ENCODE measurements around the gene NFU1.

NFU1 gene

GRCh38 chr2:69386789-69387734 lies 50.2 kb downstream of the NFU1 start, which contains the start of gene GFPT1:
TSS of gene GFPT1 (minus strand) at chr2:69387227. CDS start at chr2:69387071, 156 bp downstream.
- TF ChIP-seq CTCF (IDR thresholded peaks at IDR 0.05; ENCODE audit: insufficient read depth, low read length, poor library complexity, severe bottlenecking): no peak
- peak; percentile 97 for DNase-seq (ENCODE audit: extremely low read depth, insufficient read length)
- Histone ChIP-seq H3K27me3 (replicated peaks; ENCODE audit: control insufficient read depth, insufficient read depth, low read length) (no peaks in the 10 kb centered on the region), H3K4me3 (replicated peaks; ENCODE audit: low read depth, low read length) (peak within 1 kb of the TSS; percentile 90), H3K36me3 (ENCODE audit: control insufficient read depth, insufficient read depth, low read length) (no peaks in the 10 kb centered on the region)

- no peak for TF ChIP-seq CTCF (IDR thresholded peaks at IDR 0.05; ENCODE audit: insufficient read depth, low read length, poor library complexity, severe bottlenecking)
- DNase-seq (ENCODE audit: extremely low read depth, insufficient read length): no peak
- Histone ChIP-seq H3K36me3 (ENCODE audit: control insufficient read depth, insufficient read depth, low read length) (no peaks in the 10 kb centered on the region), H3K4me3 (replicated peaks; ENCODE audit: low read depth, low read length) (peak overlapping the region; percentile 90), H3K27me3 (replicated peaks; ENCODE audit: control insufficient read depth, insufficient read depth, low read length) (no peaks in the 10 kb centered on the region)
Observed at GRCh38 chr2:69386360-69386759, 50.9 kb downstream of the NFU1 start.

GRCh38 chr2:69385443-69386151 lies 51.6 kb downstream of the NFU1 start:
- peak overlapping the region; percentile 90 for H3K4me3 ChIP-seq (replicated peaks; ENCODE audit: low read depth, low read length)
- no peaks in the 10 kb centered on the region for H3K36me3 ChIP-seq (ENCODE audit: control insufficient read depth, insufficient read depth, low read length)

GRCh38 chr2:69384618-69385081 lies 52.6 kb downstream of the NFU1 start:
- TF ChIP-seq CTCF (IDR thresholded peaks at IDR 0.05; ENCODE audit: insufficient read depth, low read length, poor library complexity, severe bottlenecking): no peak
- H3K36me3 ChIP-seq (ENCODE audit: control insufficient read depth, insufficient read depth, low read length): no peaks in the 10 kb centered on the region
- no peaks in the 10 kb centered on the region for H3K27me3 ChIP-seq (replicated peaks; ENCODE audit: control insufficient read depth, insufficient read depth, low read length)
- no peak overlapping the region for H3K4me3 ChIP-seq (replicated peaks; ENCODE audit: low read depth, low read length)
- DNase-seq (ENCODE audit: extremely low read depth, insufficient read length): no peak

More at GRCh38 chr2:69385443-69386151, 51.6 kb downstream of the NFU1 start:
- no peaks in the 10 kb centered on the region for H3K27me3 ChIP-seq (replicated peaks; ENCODE audit: control insufficient read depth, insufficient read depth, low read length)
- no peak for DNase-seq (ENCODE audit: extremely low read depth, insufficient read length)
- no peak for TF ChIP-seq CTCF (IDR thresholded peaks at IDR 0.05; ENCODE audit: insufficient read depth, low read length, poor library complexity, severe bottlenecking)

GRCh38 chr2:69383176-69383812 lies 53.9 kb downstream of the NFU1 start:
- TF ChIP-seq CTCF (IDR thresholded peaks at IDR 0.05; ENCODE audit: insufficient read depth, low read length, poor library complexity, severe bottlenecking): no peak
- H3K27me3 ChIP-seq (replicated peaks; ENCODE audit: control insufficient read depth, insufficient read depth, low read length): no peaks in the 10 kb centered on the region
- H3K36me3 ChIP-seq (ENCODE audit: control insufficient read depth, insufficient read depth, low read length): no peaks in the 10 kb centered on the region
- H3K4me3 ChIP-seq (replicated peaks; ENCODE audit: low read depth, low read length): no peak overlapping the region
- DNase-seq (ENCODE audit: extremely low read depth, insufficient read length): no peak
